HTR-8/SVneo (cell line): ENCODE data around the gene KRT5.

Source experiments
- DNase-seq: peaks from one replicate; pipeline ENCODE4 v3.0.0; 2011; ENCODE audit warnings: low spot score, mixed read lengths; ENCODE audit not compliant: insufficient read length
- FAIRE-seq: peaks from 2 replicates; lab custom pipeline; 2011; peaks lifted over from hg19 to GRCh38; lab: Jason Lieb, UNC

KRT5 gene

GRCh38 chr12:52519826-52520662, at the start of gene KRT5:
KRT5 (minus strand) TSS chr12:52520394; CDS start chr12:52520296, 98 bp downstream.
- DNase-seq, result no peak
- no peak for FAIRE-seq

- FAIRE-seq, result no peak
- DNase-seq, result no peak
Measured at GRCh38 chr12:52568111-52568510, 47.9 kb upstream of the KRT5 start.

GRCh38 chr12:52566847-52567291, 46.7 kb upstream of the KRT5 start:
- FAIRE-seq (no peak), DNase-seq (no peak)

DNA sequence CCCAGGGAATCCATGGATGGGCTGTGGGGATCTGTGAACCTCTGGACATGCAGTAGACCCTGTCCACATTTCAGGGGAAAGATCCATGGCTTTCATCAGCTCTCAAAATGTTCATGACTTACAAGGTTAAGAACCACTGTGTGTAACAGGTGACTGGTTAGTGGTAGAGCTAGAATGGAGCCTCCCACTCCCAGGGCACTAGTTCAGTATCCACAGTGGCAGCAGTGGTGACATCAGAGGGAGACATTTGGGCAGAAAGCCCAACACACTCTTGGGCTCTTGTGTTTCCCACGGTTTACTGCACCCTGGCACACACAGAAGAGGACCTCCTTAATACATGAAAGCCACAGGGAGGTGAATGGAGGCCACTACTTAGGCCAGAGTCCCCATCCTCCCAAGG, 44.4 kb upstream of the KRT5 start:
- FAIRE-seq, result no peak
- no peak for DNase-seq

- no peak for FAIRE-seq
- DNase-seq, result no peak
Measured at GRCh38 chr12:52561880-52562449, 41.8 kb upstream of the KRT5 start.

DNA sequence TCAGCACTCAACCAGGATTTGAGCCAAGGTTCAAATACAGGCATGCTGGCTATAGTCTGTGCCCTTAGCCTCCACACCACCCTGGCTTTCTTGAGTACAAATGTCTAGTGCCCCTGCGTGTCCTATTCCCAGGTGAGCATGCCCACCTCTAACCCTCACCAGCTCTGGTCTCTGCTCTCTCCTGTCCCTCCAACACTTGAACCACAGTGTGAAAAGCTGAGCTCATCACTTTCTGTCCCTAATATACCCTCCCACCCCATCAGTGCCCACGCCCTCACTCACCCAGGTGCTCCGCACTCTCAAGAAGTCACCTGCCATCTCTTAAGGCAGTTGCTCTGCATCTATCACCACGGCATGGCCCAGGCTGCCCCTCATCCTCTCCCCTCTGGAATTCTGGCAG, 39.8 kb upstream of the KRT5 start:
- DNase-seq (no peak), FAIRE-seq (no peak)

GRCh38 chr12:52558781-52559445, 38.7 kb upstream of the KRT5 start:
- no peak for DNase-seq
- no peak for FAIRE-seq

- no peak for DNase-seq
- no peak for FAIRE-seq
Measured at GRCh38 chr12:52557476-52557875, 37.3 kb upstream of the KRT5 start.

- FAIRE-seq, result no peak
- DNase-seq, result no peak
Measured at GRCh38 chr12:52555577-52555976, 35.4 kb upstream of the KRT5 start.

GRCh38 chr12:52552681-52553195, 32.5 kb upstream of the KRT5 start, which contains the start of gene KRT71:
KRT71 (minus strand) TSS chr12:52553145; CDS start chr12:52553077, 68 bp downstream.
- no peak for FAIRE-seq
- no peak for DNase-seq

DNA sequence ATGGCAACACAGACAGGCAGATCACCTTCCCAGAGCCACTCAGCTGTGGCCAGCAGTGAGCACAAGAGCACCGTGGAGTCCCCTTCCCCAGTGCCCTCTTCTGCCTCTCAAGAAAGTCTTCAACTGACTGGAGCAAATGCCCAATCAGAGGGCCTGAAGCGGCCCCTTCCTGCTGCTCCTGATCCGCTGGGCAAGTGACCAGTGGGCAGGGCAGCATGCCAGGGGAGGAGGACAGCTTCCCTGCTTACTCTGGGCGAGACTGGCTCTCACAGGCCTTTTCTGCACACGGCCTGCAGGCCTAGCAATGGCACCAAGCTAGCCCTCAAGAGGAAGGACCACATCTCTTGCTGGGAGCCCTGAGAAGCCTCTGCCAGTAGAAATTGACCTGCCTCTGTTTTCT, 31.9 kb upstream of the KRT5 start:
- FAIRE-seq (no peak), DNase-seq (no peak)

GRCh38 chr12:52551216-52551865, 31.1 kb upstream of the KRT5 start:
- FAIRE-seq, result no peak
- DNase-seq, result no peak

DNA sequence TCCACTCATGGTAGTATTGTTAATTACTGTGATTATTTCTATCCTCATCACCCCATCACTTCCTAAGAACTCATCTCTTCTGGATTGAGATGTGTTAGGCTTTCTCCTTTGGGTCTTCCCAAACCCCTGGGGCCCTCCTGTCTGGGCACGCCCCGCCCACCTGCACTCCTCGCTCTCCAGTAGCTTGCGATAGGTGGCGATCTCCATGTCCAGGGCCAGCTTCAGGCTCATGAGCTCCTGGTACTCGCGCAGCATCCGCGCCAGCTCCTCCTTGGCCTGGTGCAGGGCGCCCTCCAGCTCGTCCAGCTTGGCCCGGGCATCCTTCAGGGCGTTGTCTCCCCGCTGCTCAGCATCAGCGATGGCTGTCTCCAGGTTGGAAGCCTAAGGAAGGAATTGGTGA, 25.9 kb upstream of the KRT5 start:
- DNase-seq (no peak), FAIRE-seq (no peak)

DNA sequence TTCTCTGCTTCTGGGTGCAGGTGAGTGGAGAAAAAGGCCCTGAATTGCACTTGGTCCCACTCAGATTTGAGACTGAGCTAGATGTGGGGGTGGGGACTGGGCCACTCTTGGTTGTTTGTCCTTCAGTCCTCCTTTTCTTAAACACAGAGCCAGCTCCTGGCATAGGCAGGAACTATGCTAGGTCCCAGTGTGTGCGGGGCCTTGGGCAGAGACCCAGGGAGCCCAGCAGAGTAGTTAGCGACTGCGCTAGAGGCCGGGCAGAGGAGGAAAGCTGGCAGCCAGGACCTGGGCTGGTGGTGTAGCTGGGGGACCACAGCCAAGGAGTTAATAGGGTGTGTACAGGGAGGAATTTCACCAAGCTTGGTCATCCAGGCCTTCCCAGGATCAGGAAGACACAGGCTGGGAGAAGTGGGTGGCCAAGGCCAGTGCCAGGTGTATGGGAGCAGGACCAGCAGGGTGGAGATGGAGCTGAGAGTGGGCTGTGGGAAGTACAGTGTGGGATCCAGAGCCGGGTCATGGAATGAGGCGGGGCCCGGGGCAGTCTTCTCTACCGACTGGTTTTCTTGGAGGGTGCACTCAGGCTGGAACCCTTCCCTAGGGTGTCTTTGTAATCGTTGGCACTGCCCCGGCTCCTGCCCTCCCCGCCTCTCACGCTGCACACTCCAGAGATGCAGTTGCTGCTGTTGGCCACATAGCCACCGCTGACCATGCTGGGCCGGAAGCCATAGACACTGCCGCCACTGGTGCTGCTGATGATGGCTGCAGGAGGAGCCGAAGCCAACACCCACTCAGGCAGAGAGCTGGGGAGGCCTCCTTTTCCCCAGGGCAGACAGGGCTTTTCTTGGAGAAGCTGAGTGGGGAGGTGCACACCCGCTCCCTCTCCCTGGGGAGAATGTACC, 24.0 kb upstream of the KRT5 start:
- no peak for DNase-seq
- FAIRE-seq, result no peak

GRCh38 chr12:52542785-52543318, 22.7 kb upstream of the KRT5 start:
- FAIRE-seq, result no peak
- no peak for DNase-seq

DNA sequence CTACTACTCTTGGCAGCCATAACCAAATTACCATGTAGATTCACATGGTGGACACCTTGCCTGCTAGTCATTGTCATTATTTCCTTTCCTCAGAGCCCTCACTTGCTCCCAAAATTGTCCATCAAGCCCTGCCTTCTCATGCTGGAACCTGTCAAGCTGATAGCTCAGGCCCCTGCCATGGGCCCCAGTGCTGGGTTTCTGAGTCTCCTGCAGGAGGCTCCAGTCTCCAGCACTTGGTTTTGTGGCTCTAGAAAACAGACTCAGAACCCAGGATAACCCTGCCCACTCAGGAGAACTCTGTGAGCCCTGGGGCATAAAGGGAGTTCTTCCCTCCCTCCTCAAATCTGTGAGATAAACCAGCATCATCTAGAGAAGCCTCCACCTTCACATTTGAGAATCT, 22.0 kb upstream of the KRT5 start:
- FAIRE-seq (no peak), DNase-seq (no peak)

- DNase-seq (no peak), FAIRE-seq (no peak)
Measured at GRCh38 chr12:52541709-52542108, 21.5 kb upstream of the KRT5 start.

DNA sequence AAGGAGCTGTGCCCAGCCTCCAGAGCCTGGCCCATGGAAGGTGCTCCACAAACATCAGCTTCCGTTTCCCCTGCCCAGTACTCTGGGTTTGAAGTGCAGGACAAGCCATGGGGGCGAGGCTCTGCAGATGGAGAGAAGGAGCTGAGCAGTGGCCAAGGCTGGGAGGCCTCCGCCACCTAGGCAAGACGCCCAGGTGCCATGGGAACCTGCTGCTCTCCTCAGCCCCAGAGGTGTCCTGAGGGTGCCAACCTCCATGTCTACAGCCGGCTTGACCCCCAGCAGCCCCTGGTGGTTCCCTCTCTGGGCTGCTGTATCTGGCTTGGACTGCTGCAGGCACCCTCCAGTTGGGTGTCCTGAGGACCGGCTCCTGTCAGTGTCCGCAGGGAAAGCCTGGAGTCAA, 20.3 kb upstream of the KRT5 start:
- FAIRE-seq (no peak), DNase-seq (no peak)

- FAIRE-seq, result no peak
- DNase-seq, result no peak
Measured at GRCh38 chr12:52539821-52540173, 19.6 kb upstream of the KRT5 start.
